ENCODE measurements around the gene ARHGAP11A.
A peak's percentile ranks its signal among the peaks of the same experiment; 100 is the strongest.
"Not testable (repeated sequence)": the region's sequence is repeated elsewhere in the genome, so short reads cannot be mapped to it uniquely, and the experiment has no call there.

The ARHGAP11A gene, protein sequence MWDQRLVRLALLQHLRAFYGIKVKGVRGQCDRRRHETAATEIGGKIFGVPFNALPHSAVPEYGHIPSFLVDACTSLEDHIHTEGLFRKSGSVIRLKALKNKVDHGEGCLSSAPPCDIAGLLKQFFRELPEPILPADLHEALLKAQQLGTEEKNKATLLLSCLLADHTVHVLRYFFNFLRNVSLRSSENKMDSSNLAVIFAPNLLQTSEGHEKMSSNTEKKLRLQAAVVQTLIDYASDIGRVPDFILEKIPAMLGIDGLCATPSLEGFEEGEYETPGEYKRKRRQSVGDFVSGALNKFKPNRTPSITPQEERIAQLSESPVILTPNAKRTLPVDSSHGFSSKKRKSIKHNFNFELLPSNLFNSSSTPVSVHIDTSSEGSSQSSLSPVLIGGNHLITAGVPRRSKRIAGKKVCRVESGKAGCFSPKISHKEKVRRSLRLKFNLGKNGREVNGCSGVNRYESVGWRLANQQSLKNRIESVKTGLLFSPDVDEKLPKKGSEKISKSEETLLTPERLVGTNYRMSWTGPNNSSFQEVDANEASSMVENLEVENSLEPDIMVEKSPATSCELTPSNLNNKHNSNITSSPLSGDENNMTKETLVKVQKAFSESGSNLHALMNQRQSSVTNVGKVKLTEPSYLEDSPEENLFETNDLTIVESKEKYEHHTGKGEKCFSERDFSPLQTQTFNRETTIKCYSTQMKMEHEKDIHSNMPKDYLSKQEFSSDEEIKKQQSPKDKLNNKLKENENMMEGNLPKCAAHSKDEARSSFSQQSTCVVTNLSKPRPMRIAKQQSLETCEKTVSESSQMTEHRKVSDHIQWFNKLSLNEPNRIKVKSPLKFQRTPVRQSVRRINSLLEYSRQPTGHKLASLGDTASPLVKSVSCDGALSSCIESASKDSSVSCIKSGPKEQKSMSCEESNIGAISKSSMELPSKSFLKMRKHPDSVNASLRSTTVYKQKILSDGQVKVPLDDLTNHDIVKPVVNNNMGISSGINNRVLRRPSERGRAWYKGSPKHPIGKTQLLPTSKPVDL

GRCh38 chr15:32615051-32615870 lies at the start of gene ARHGAP11A:
Gene ARHGAP11A, plus strand, starts transcription at chr15:32615504. Its CDS starts 708 bp downstream, at chr15:32616212.
- DNase-seq (ENCODE audit: low spot score) = peak; percentile 79

GRCh38 chr15:32568988-32569387 lies 46.3 kb upstream of the ARHGAP11A start:
- not testable (repeated sequence) for FAIRE-seq

More at GRCh38 chr15:32615051-32615870, at the start of gene ARHGAP11A:
- peak; percentile 74 for FAIRE-seq

GRCh38 chr15:32578482-32578881 lies 36.8 kb upstream of the ARHGAP11A start:
- DNase-seq (ENCODE audit: low spot score); FAIRE-seq: not testable (repeated sequence)

More at GRCh38 chr15:32568988-32569387, 46.3 kb upstream of the ARHGAP11A start:
- not testable (repeated sequence) for DNase-seq (ENCODE audit: low spot score)

GRCh38 chr15:32585844-32586243 lies 29.5 kb upstream of the ARHGAP11A start:
- not testable (repeated sequence) for DNase-seq (ENCODE audit: low spot score); FAIRE-seq

DNA sequence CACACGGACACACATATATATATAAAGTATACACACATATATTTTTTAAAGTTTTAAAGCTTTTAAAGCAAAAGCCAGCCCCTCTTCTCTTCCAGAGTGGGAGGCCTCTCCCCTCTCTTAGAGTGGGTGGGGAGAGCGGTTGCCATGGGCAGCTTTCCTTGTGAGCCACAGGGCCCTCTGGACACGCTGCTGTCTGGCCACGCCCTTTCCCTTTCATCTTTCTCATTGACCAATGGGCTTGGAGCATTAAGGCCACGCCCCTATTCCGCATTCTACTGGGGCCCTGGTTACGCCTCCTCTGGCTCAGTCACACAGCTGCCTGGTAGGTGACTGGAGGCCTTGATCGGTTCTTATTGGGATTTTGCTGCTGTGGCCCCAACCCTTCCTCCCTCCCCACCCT lies 22.2 kb upstream of the ARHGAP11A start, which contains the start of gene GOLGA8N:
GOLGA8N (plus strand) TSS at position 306 of the 400 bp plus-strand sequence.
- not testable (repeated sequence) for DNase-seq (ENCODE audit: low spot score); FAIRE-seq

DNA sequence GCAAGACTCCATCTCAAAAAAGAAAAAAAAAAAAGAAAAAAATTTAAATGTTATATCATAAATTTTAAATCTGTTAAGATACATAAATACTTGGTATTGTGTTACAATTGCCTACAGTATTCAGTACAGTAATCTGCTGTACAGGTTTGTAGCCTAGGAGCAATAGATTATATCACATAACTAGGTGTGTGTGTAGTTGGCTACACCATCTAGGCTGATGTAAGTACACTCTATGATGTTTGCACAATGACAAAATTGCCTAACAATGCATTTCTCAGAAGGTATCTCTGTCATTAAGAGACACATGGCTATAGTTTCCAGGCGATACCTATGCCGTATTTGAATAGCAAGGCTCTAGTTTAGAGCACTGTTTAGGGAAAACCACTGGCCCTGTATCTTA lies 5.8 kb upstream of the ARHGAP11A start:
- not testable (repeated sequence) for FAIRE-seq; DNase-seq (ENCODE audit: low spot score)

DNA sequence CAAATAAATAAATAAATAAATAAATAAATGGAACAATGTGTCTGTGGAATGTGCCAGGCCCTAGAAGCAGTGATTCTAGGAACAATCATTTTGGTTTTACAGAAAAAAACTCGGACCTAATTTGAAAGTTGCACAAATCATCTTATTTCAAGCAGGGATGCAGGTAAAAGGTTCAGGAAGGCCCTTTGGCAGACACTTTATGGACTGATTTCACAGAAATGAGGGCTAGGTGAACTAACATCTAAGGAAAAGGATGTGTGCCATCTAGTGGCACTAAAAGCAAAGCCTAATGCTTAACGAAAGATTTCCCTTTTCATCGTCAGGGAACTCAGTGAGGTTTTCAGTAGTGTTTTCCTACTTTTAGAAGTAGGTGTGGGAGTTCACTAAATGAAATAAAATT lies 4.6 kb upstream of the ARHGAP11A start:
- DNase-seq (ENCODE audit: low spot score) = not testable (repeated sequence)
- peak; percentile 66 for FAIRE-seq

DNA sequence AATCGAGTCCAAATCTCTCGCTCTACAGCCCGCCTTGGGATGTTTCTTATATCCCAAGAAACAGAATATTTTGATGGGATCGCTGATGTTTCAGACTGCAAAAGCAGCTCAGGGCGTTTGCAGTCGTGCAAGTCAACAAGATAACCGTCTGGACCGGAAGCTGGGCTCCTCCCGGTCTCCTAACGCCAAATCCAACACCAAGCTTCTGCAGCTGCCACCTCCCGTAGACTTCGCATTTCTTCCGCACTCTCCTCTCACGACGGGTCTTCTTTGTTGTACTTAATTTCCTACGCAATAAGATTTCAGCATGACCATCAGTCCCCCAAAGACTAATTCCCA lies 623 bp upstream of the ARHGAP11A start:
- not testable (repeated sequence) for FAIRE-seq; DNase-seq (ENCODE audit: low spot score)

DNA sequence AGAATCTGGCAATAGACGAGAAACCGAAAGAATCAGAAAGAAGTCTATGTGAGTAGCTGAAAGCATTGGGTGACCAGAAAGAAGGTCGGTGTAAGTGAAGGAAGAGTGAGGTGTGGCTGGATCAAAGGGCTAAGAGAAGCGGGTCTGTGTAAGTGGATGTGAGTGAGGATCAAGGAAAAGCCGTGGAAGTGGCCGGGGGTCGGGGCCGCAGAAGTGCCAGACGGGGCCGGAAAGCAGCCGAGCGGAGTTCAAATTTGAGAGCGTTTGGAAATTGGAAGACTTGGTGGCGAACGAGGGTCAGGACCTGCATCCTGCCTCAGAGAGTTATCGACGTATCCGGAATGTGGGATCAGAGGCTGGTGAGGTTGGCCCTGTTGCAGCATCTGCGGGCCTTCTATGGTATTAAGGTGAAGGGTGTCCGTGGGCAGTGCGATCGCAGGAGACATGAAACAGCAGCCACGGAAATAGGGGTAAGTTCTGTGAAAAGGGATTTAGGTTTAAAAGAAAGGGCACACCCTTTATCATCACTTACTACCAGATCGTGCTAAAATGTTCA lies 645 bp downstream of the ARHGAP11A start:
- FAIRE-seq; DNase-seq (ENCODE audit: low spot score): not testable (repeated sequence)

DNA sequence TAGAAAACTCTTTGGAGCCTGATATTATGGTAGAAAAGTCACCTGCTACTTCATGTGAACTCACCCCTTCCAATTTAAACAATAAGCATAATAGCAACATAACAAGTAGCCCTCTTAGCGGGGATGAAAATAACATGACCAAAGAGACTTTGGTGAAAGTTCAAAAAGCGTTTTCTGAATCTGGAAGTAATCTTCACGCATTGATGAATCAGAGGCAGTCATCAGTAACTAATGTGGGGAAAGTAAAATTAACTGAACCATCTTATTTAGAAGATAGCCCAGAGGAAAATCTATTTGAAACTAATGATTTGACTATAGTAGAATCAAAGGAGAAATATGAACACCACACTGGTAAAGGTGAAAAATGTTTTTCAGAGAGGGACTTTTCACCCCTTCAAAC lies 21.1 kb downstream of the ARHGAP11A start:
- no peak for DNase-seq (ENCODE audit: low spot score)
- no peak for FAIRE-seq

DNA sequence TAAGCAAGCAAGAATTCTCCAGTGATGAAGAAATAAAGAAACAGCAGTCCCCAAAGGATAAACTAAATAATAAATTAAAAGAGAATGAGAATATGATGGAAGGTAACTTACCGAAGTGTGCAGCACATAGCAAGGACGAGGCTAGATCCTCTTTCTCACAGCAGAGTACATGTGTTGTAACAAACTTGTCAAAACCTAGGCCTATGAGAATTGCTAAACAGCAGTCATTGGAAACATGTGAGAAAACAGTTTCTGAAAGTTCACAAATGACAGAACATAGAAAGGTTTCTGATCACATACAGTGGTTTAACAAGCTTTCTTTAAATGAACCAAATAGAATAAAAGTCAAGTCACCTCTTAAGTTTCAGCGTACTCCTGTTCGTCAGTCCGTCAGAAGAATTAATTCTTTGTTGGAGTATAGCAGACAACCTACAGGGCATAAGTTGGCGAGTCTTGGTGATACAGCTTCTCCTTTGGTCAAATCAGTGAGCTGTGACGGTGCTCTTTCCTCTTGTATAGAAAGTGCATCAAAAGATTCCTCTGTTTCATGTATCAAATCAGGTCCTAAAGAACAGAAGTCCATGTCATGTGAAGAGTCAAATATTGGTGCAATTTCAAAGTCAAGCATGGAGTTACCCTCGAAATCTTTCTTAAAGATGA lies 21.7 kb downstream of the ARHGAP11A start:
- FAIRE-seq (no peak), DNase-seq (ENCODE audit: low spot score) (no peak)

DNA sequence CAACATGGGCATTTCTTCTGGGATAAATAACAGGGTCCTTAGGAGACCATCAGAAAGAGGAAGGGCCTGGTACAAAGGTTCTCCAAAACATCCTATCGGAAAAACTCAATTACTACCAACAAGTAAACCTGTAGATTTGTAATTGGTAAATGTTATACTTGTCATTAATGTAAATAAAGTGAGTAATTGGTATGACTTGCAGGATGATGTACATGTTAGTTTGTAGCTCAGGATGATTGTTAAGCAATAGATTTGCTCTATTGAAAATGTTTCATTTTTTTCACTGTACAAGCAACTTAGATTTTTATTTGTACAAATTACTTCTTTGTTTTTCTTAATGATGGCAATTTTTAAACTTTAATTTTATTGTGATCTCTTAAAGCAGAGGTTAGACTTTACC lies 22.4 kb downstream of the ARHGAP11A start:
- FAIRE-seq (no peak), DNase-seq (ENCODE audit: low spot score) (no peak)

DNA sequence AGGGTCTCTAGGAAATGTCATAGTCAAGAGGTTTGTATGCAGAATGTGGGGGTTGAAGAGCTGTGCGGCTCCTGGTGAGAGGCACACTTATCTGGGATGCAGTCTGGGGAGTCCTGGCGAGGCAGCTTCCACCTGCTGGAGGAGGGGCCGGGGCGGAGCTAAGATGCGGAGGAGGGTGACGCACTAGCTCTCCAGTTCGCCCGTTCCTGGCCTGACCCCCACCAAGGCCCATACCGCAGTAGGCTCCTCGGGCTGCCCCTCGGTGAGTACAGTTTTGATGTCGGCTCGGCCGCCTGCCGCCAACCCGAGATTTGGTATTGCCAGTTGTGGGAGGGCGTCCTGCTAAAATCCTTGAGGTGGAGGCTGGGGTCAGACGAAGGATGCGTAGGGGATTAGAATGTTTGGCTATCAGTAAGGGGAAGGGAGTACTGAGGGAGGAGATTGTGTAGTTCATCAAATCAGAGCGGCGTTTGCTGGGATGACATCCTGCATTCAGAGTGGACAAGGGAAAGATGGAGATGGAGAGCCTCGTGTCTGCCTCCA lies 26.3 kb downstream of the ARHGAP11A start, which contains the start of gene SCG5:
SCG5 (plus strand) TSS at position 194 of the 543 bp plus-strand sequence. CDS start 1,883 bp downstream, outside the sequence.
- DNase-seq (ENCODE audit: low spot score) (no peak), FAIRE-seq (no peak)

DNA sequence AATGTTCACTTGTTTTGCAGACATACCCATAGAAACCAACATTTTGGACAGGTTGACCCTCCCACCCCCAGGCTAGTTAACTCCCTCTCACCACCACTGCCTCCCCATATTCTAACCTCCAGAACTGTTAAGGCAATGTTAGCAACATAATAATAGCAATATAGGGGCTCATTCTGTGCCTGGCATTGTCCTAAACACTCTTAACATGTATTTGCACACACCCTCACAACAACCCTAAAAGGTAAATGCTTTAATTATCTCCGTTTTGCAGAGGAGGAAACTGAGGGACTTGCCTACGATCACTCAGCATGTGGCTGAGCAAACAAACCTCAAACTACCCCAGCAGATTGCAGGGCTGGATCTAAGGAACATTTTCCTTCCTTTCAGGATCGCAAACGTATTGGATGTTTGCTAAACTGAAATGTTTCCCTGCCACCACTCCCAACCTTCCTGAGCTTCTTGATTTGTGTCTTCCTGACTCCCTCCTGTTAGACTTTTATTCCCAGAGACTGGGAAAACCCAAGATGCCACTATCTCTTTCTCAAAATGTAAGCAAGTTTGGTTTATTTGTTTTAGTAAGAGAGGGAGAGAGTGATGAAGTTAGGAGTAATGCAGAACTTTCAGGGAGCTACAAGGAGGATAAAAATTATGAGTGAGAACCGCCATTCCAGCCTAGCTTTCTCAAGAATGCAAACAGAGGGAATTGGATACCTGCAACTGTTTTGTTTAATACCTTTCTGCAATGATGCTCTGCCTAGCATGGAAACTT lies 27.5 kb downstream of the ARHGAP11A start:
- FAIRE-seq = no peak
- DNase-seq (ENCODE audit: low spot score) = no peak

GRCh38 chr15:32643907-32644445 lies 28.7 kb downstream of the ARHGAP11A start:
- DNase-seq (ENCODE audit: low spot score) (no peak), FAIRE-seq (no peak)

- DNase-seq (ENCODE audit: low spot score) (no peak), FAIRE-seq (no peak)
These were observed 31.0 kb downstream of the ARHGAP11A start for GRCh38 chr15:32646291-32646690.

- no peak for DNase-seq (ENCODE audit: low spot score)
- no peak for FAIRE-seq
These were observed 34.0 kb downstream of the ARHGAP11A start for GRCh38 chr15:32649342-32649741.

- FAIRE-seq = no peak
- DNase-seq (ENCODE audit: low spot score) = peak; percentile 29
These were observed 36.0 kb downstream of the ARHGAP11A start for GRCh38 chr15:32651229-32651837.

Measured in RCC 7860 (cell line).